ENCODE measurements around the gene NCAPD3.
"Not testable (repeated sequence)": the region's sequence is repeated elsewhere in the genome, so short reads cannot be mapped to it uniquely, and the experiment has no call there.

Gene NCAPD3

GRCh38 chr11:134226806-134227325, 3.1 kb upstream of the NCAPD3 start:
- no peak for DNase-seq

GRCh38 chr11:134224710-134225664, 1.2 kb upstream of the NCAPD3 start:
- DNase-seq = peak; percentile 80

- peak; percentile 35 for DNase-seq
These were observed 646 bp downstream of the NCAPD3 start for GRCh38 chr11:134223121-134223520.

- DNase-seq = no peak
These were observed 7.0 kb downstream of the NCAPD3 start for GRCh38 chr11:134216816-134217215.

GRCh38 chr11:134215836-134216235, 7.9 kb downstream of the NCAPD3 start:
- DNase-seq = no peak

GRCh38 chr11:134207538-134208239, 16.1 kb downstream of the NCAPD3 start:
- peak; percentile 78 for DNase-seq

- DNase-seq = no peak
These were observed 17.6 kb downstream of the NCAPD3 start for GRCh38 chr11:134206185-134206584.

GRCh38 chr11:134205729-134206128, 18.0 kb downstream of the NCAPD3 start:
- DNase-seq = no peak

- DNase-seq = no peak
These were observed 21.1 kb downstream of the NCAPD3 start for GRCh38 chr11:134202661-134203060.

GRCh38 chr11:134200688-134201087, 23.1 kb downstream of the NCAPD3 start:
- DNase-seq = no peak

GRCh38 chr11:134199531-134199930, 24.2 kb downstream of the NCAPD3 start:
- no peak for DNase-seq

- DNase-seq = no peak
These were observed 27.0 kb downstream of the NCAPD3 start for GRCh38 chr11:134196756-134197155.

GRCh38 chr11:134188092-134188491, 35.7 kb downstream of the NCAPD3 start:
- not testable (repeated sequence) for DNase-seq

GRCh38 chr11:134181707-134182106, 42.1 kb downstream of the NCAPD3 start:
- DNase-seq = no peak

GRCh38 chr11:134178032-134178674, 45.6 kb downstream of the NCAPD3 start:
- DNase-seq = no peak

- DNase-seq = no peak
These were observed 47.5 kb downstream of the NCAPD3 start for GRCh38 chr11:134176284-134176683.

- no peak for DNase-seq
These were observed 50.5 kb downstream of the NCAPD3 start for GRCh38 chr11:134173296-134173695.

GRCh38 chr11:134171951-134172350, 51.8 kb downstream of the NCAPD3 start:
- DNase-seq = no peak

GRCh38 chr11:134170919-134171281, 52.9 kb downstream of the NCAPD3 start:
- no peak for DNase-seq

- DNase-seq = no peak
These were observed 53.4 kb downstream of the NCAPD3 start for GRCh38 chr11:134170177-134170918.

GRCh38 chr11:134164490-134165370, 59.0 kb downstream of the NCAPD3 start:
- no peak for DNase-seq

- no peak for DNase-seq
These were observed 64.1 kb downstream of the NCAPD3 start for GRCh38 chr11:134159652-134160051.

Measured in stimulated activated CD8-positive, alpha-beta memory T cell treated with anti-CD3 and anti-CD28 coated beads, Interleukin-4, amount 100 ng/mL, for 48 hours (primary cell).